Measurements from ENCODE around the gene CAST.

CAST gene

GRCh38 chr5:96712100-96712746 is 50.0 kb downstream of the CAST start:
- no peaks in the 10 kb centered on the region for H3F3A ChIP-seq (ENCODE audit: control insufficient read depth, insufficient read depth)

DNA sequence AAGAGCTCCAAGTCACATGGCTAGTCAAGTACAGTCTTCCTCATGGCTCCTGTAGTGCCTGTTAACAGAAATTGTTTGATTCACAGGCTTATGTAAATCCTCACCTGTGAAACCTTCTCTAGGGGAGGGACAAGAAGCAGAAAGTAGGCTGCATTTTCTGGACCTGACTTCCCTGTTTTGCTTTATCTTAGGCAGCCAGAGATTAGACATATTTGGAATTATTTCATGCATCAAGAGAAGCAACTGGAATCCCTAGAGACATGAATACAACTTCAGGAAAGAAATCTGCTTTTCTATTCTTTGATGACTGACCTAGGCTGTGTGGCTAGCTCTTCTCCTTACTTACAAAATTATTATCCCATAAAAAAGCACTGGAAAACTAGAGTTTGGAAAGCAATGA is 52.3 kb downstream of the CAST start:
- Histone ChIP-seq H4K20me1 (ENCODE audit: control insufficient read depth, insufficient read depth, low read depth, low read length) (no peaks in the 10 kb centered on the region), H3K27me3 (ENCODE audit: control insufficient read depth, low read length) (no peaks in the 10 kb centered on the region), H3K27ac (ENCODE audit: low read depth, low read length) (no peak overlapping the region), H3K4me1 (ENCODE audit: control insufficient read depth, low read length) (no peaks in the 10 kb centered on the region), H3K79me2 (ENCODE audit: control insufficient read depth, low read length) (no peaks in the 10 kb centered on the region), H3K4me3 (ENCODE audit: low read length) (no peak overlapping the region), H3K36me3 (ENCODE audit: control insufficient read depth, low read length) (no peaks in the 10 kb centered on the region), H3K4me2 (ENCODE audit: low read length) (no peak overlapping the region), H3F3A (ENCODE audit: control insufficient read depth, insufficient read depth) (no peaks in the 10 kb centered on the region), H3K9me2 (replicated peaks; ENCODE audit: control insufficient read depth, low read length) (no peaks in the 10 kb centered on the region), H3K9me3 (ENCODE audit: control insufficient read depth, insufficient read depth, low read length) (no peaks in the 10 kb centered on the region)
- TF ChIP-seq EZH2phosphoT487 (IDR thresholded peaks at IDR 0.05; ENCODE audit: borderline replicate concordance, low read length) = no peak
- TF ChIP-seq, protein P1, sequence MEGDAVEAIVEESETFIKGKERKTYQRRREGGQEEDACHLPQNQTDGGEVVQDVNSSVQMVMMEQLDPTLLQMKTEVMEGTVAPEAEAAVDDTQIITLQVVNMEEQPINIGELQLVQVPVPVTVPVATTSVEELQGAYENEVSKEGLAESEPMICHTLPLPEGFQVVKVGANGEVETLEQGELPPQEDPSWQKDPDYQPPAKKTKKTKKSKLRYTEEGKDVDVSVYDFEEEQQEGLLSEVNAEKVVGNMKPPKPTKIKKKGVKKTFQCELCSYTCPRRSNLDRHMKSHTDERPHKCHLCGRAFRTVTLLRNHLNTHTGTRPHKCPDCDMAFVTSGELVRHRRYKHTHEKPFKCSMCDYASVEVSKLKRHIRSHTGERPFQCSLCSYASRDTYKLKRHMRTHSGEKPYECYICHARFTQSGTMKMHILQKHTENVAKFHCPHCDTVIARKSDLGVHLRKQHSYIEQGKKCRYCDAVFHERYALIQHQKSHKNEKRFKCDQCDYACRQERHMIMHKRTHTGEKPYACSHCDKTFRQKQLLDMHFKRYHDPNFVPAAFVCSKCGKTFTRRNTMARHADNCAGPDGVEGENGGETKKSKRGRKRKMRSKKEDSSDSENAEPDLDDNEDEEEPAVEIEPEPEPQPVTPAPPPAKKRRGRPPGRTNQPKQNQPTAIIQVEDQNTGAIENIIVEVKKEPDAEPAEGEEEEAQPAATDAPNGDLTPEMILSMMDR (IDR thresholded peaks at IDR 0.05; ENCODE audit: low read depth, low read length, poor library complexity, severe bottlenecking) = no peak

More at GRCh38 chr5:96712100-96712746, 50.0 kb downstream of the CAST start:
- TF ChIP-seq, protein P1 (IDR thresholded peaks at IDR 0.05; ENCODE audit: low read depth, low read length, poor library complexity, severe bottlenecking) = no peak
- TF ChIP-seq EZH2phosphoT487 (IDR thresholded peaks at IDR 0.05; ENCODE audit: borderline replicate concordance, low read length) = no peak
- Histone ChIP-seq H3K9me3 (ENCODE audit: control insufficient read depth, insufficient read depth, low read length) (no peaks in the 10 kb centered on the region), H3K27me3 (ENCODE audit: control insufficient read depth, low read length) (no peaks in the 10 kb centered on the region), H4K20me1 (ENCODE audit: control insufficient read depth, insufficient read depth, low read depth, low read length) (no peaks in the 10 kb centered on the region), H3K4me2 (ENCODE audit: low read length) (no peak overlapping the region), H3K27ac (ENCODE audit: low read depth, low read length) (no peak overlapping the region), H3K36me3 (ENCODE audit: control insufficient read depth, low read length) (no peaks in the 10 kb centered on the region), H3K79me2 (ENCODE audit: control insufficient read depth, low read length) (no peaks in the 10 kb centered on the region), H3K4me3 (ENCODE audit: low read length) (no peak overlapping the region), H3K9me2 (replicated peaks; ENCODE audit: control insufficient read depth, low read length) (no peaks in the 10 kb centered on the region), H3K4me1 (ENCODE audit: control insufficient read depth, low read length) (no peaks in the 10 kb centered on the region)

GRCh38 chr5:96714951-96715451 is 52.8 kb downstream of the CAST start:
- Histone ChIP-seq H3F3A (ENCODE audit: control insufficient read depth, insufficient read depth) (no peaks in the 10 kb centered on the region), H3K27me3 (ENCODE audit: control insufficient read depth, low read length) (no peaks in the 10 kb centered on the region), H3K4me1 (ENCODE audit: control insufficient read depth, low read length) (no peaks in the 10 kb centered on the region), H3K9me2 (replicated peaks; ENCODE audit: control insufficient read depth, low read length) (no peaks in the 10 kb centered on the region), H3K9me3 (ENCODE audit: control insufficient read depth, insufficient read depth, low read length) (no peaks in the 10 kb centered on the region), H3K27ac (ENCODE audit: low read depth, low read length) (no peak overlapping the region), H3K36me3 (ENCODE audit: control insufficient read depth, low read length) (no peaks in the 10 kb centered on the region), H4K20me1 (ENCODE audit: control insufficient read depth, insufficient read depth, low read depth, low read length) (no peaks in the 10 kb centered on the region), H3K4me2 (ENCODE audit: low read length) (no peak overlapping the region), H3K79me2 (ENCODE audit: control insufficient read depth, low read length) (no peaks in the 10 kb centered on the region), H3K4me3 (ENCODE audit: low read length) (no peak overlapping the region)
- TF ChIP-seq EZH2phosphoT487 (IDR thresholded peaks at IDR 0.05; ENCODE audit: borderline replicate concordance, low read length) = no peak
- TF ChIP-seq, protein P1 (IDR thresholded peaks at IDR 0.05; ENCODE audit: low read depth, low read length, poor library complexity, severe bottlenecking) = no peak
